HepG2 (cell line): ENCODE data around the gene EFCAB14. TPM values are rescaled to one million over a fixed set of nuclear protein-coding genes. Genes with fewer than 3 reads are reported as not detected.

Source experiments
- CREB1 ChIP-seq, 2 experiments: fragments of 450-650 bp in 1 of 2; IDR thresholded peaks; 2 replicates each; pipeline ENCODE4 v1.6.1; 2016 to 2017; ENCODE audit warnings: control low read depth in 1 of 2, mild to moderate bottlenecking in 1 of 2, missing compliant biosample characterization in 1 of 2, missing genetic modification characterization in 1 of 2
- ESRRA ChIP-seq: sonication (generic); formaldehyde crosslinking; IDR thresholded peaks from 2 replicates; pipeline ENCODE4 v1.5.1; 2020; ENCODE audit warnings: mild to moderate bottlenecking, low read depth, missing genetic modification reagents
- FOXA3 ChIP-seq: IDR thresholded peaks from 2 replicates; pipeline ENCODE4 v1.6.1; 2016; ENCODE audit warnings: missing genetic modification reagents, missing compliant biosample characterization
- GATAD2A ChIP-seq: IDR thresholded peaks from 2 replicates; pipeline ENCODE4 v1.6.1; 2016
- HNRNPLL ChIP-seq: fragments of 200-400 bp; formaldehyde crosslinking; IDR thresholded peaks from 2 replicates; pipeline ENCODE4 v1.6.1; 2017; ENCODE audit warnings: mild to moderate bottlenecking, low read depth, low read length; ENCODE audit not compliant: poor library complexity, severe bottlenecking
- KAT8 ChIP-seq: IDR thresholded peaks from 2 replicates; pipeline ENCODE4 v1.6.1; 2016; ENCODE audit warnings: missing genetic modification reagents, missing compliant biosample characterization
- MAFG ChIP-seq: sonication (generic); formaldehyde crosslinking; IDR thresholded peaks from 2 replicates; pipeline ENCODE4 v1.5.1; 2020; ENCODE audit warnings: mild to moderate bottlenecking, missing genetic modification reagents
- MTF1 ChIP-seq: sonication (generic); formaldehyde crosslinking; IDR thresholded peaks from 2 replicates; pipeline ENCODE4 v1.5.0; 2020; ENCODE audit warnings: missing genetic modification reagents
- RFX1 ChIP-seq: fragments of 450-650 bp; IDR thresholded peaks from 2 replicates; pipeline ENCODE4 v1.6.1; 2017
- SAP130 ChIP-seq: IDR thresholded peaks from 2 replicates; pipeline ENCODE4 v1.6.1; 2016; ENCODE audit warnings: low read depth
- SCMH1 ChIP-seq: sonication (generic); formaldehyde crosslinking; IDR thresholded peaks from 2 replicates; pipeline ENCODE4 v1.9.0; 2021; ENCODE audit warnings: missing genetic modification reagents, mild to moderate bottlenecking, borderline replicate concordance
- SP2 ChIP-seq: sonication (generic); formaldehyde crosslinking; IDR thresholded peaks from 2 replicates; pipeline ENCODE4 v1.5.1; 2020; ENCODE audit warnings: mild to moderate bottlenecking, missing genetic modification reagents
- THAP11 ChIP-seq: IDR thresholded peaks from 2 replicates; pipeline ENCODE4 v1.6.1; 2016; ENCODE audit warnings: missing biosample characterization, missing genetic modification reagents
- ZNF292 ChIP-seq: sonication (generic); formaldehyde crosslinking; IDR thresholded peaks from 2 replicates; pipeline ENCODE4 v1.8.1; 2022; ENCODE audit warnings: mild to moderate bottlenecking, low read depth, missing genetic modification reagents, borderline replicate concordance
- ZNF331 ChIP-seq: sonication (generic); formaldehyde crosslinking; IDR thresholded peaks from 2 replicates; pipeline ENCODE4 v1.4.0; 2020; ENCODE audit warnings: missing genetic modification reagents
- ZNF644 ChIP-seq: IDR thresholded peaks from 2 replicates; pipeline ENCODE4 v1.6.1; 2016; ENCODE audit warnings: low read depth
- polyA plus RNA-seq, 8 experiments: library from polyadenylated mRNA; depleted of rRNA in 3 of 8; stranded (reverse) in 7 of 8; unstranded in 1 of 8; fragments of >200 nt; fragmentation: Illumina TruSeq in 4 of 8; extraction: Trizol in 4 of 8; gene quantifications; 2 replicates each; pipeline versions ENCODE4 v1.2.1 to v1.2.3, GENCODE V29; 2011 to 2016; ENCODE audit warnings: low read depth in 4 of 8, missing spikeins in 1 of 8, mixed read lengths in 1 of 8; ENCODE audit not compliant: insufficient read depth in 1 of 8
- total RNA-seq, 5 experiments: library from RNA; depleted of rRNA; stranded (reverse); fragments of >200 nt; fragmentation: Illumina TruSeq; extraction: Trizol; gene quantifications; 2 replicates each; pipeline ENCODE4 v1.2.3, GENCODE V29; 2016; ENCODE audit warnings: low read depth in 1 of 5
- TF ChIP-seq, protein P1 (sequence below): sonication (generic); formaldehyde crosslinking; IDR thresholded peaks from 2 replicates; pipeline ENCODE4 v1.4.0; 2020; ENCODE audit warnings: missing genetic modification reagents
- TF ChIP-seq, protein P2 (sequence below): sonication (generic); formaldehyde crosslinking; IDR thresholded peaks from 2 replicates; pipeline ENCODE4 v1.5.1; 2020; ENCODE audit warnings: mild to moderate bottlenecking, missing genetic modification reagents, borderline replicate concordance

Gene EFCAB14
- total and polyA plus RNA-seq, 2 of the 13 experiments (the other 11 are each of a cell fraction or from before 2014, with no cell fraction given) = 13.4 to 17.9 TPM

DNA sequence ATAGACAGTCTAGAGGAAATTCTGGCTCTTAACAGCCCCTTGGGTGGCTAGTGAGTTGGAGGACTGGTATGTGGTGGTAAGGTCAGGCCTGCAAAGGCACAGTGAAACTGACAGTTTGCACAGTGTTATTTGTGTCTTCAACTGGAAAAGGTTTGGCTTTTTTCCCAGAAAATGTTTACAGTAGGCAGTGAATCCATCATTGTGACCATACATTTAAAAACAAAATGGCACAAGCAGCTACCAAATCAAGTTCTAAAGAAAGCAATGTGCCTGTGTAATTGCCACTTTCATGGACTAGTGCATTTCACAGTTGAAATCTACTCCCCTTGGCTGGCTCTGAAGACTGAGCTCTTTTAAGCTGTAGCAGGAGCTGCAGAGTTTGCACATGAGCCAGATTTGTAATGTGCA lies 75.5 kb downstream of the EFCAB14 start (continued):
- TF ChIP-seq ZNF331 (CRISPR knock-in tag) (no peak), ZNF292 (CRISPR knock-in tag) (0 out of 2 replicates have a peak, but pooled peaks have one; percentile 26), MAFG (CRISPR knock-in tag) (no peak), ESRRA (CRISPR knock-in tag) (no peak), RFX1 (no peak), GATAD2A (peak; percentile 23; the same call in 1 of the 2 replicates), SP2 (CRISPR knock-in tag) (no peak), CREB1 (IDR thresholded peaks at IDR 0.05) (no peak), CREB1 (CRISPR knock-in tag; IDR thresholded peaks at IDR 0.05) (0 out of 2 replicates have a peak, but pooled peaks have one; percentile 10), FOXA3 (CRISPR knock-in tag) (peak; percentile 24; the same call in 1 of the 2 replicates), SAP130 (CRISPR knock-in tag) (peak; percentile 23), KAT8 (0 out of 2 replicates have a peak, but pooled peaks have one; percentile 20), ZNF644 (CRISPR knock-in tag) (peak; percentile 83), THAP11 (CRISPR knock-in tag) (no peak), SCMH1 (CRISPR knock-in tag) (no peak), HNRNPLL (no peak), MTF1 (CRISPR knock-in tag) (no peak)
- TF ChIP-seq, protein P1, sequence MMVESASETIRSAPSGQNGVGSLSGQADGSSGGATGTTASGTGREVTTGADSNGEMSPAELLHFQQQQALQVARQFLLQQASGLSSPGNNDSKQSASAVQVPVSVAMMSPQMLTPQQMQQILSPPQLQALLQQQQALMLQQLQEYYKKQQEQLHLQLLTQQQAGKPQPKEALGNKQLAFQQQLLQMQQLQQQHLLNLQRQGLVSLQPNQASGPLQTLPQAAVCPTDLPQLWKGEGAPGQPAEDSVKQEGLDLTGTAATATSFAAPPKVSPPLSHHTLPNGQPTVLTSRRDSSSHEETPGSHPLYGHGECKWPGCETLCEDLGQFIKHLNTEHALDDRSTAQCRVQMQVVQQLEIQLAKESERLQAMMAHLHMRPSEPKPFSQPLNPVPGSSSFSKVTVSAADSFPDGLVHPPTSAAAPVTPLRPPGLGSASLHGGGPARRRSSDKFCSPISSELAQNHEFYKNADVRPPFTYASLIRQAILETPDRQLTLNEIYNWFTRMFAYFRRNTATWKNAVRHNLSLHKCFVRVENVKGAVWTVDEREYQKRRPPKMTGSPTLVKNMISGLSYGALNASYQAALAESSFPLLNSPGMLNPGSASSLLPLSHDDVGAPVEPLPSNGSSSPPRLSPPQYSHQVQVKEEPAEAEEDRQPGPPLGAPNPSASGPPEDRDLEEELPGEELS (CRISPR knock-in tag) = 0 out of 2 replicates have a peak, but pooled peaks have one; percentile 14
- TF ChIP-seq, protein P2, sequence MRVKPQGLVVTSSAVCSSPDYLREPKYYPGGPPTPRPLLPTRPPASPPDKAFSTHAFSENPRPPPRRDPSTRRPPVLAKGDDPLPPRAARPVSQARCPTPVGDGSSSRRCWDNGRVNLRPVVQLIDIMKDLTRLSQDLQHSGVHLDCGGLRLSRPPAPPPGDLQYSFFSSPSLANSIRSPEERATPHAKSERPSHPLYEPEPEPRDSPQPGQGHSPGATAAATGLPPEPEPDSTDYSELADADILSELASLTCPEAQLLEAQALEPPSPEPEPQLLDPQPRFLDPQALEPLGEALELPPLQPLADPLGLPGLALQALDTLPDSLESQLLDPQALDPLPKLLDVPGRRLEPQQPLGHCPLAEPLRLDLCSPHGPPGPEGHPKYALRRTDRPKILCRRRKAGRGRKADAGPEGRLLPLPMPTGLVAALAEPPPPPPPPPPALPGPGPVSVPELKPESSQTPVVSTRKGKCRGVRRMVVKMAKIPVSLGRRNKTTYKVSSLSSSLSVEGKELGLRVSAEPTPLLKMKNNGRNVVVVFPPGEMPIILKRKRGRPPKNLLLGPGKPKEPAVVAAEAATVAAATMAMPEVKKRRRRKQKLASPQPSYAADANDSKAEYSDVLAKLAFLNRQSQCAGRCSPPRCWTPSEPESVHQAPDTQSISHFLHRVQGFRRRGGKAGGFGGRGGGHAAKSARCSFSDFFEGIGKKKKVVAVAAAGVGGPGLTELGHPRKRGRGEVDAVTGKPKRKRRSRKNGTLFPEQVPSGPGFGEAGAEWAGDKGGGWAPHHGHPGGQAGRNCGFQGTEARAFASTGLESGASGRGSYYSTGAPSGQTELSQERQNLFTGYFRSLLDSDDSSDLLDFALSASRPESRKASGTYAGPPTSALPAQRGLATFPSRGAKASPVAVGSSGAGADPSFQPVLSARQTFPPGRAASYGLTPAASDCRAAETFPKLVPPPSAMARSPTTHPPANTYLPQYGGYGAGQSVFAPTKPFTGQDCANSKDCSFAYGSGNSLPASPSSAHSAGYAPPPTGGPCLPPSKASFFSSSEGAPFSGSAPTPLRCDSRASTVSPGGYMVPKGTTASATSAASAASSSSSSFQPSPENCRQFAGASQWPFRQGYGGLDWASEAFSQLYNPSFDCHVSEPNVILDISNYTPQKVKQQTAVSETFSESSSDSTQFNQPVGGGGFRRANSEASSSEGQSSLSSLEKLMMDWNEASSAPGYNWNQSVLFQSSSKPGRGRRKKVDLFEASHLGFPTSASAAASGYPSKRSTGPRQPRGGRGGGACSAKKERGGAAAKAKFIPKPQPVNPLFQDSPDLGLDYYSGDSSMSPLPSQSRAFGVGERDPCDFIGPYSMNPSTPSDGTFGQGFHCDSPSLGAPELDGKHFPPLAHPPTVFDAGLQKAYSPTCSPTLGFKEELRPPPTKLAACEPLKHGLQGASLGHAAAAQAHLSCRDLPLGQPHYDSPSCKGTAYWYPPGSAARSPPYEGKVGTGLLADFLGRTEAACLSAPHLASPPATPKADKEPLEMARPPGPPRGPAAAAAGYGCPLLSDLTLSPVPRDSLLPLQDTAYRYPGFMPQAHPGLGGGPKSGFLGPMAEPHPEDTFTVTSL (CRISPR knock-in tag) = peak; percentile 38; the same call in 1 of the 2 replicates
